GM18907 (cell line): Measurements from ENCODE around the gene FSTL4.

Experiments used
- ATAC-seq: cut with Tn5 transposase; IDR thresholded peaks from one replicate; pipeline ENCODE4 v1.9.1; 2021; ENCODE audit warnings: mild to moderate bottlenecking, moderate library complexity; ENCODE audit not compliant: unreplicated experiment

FSTL4 gene

GRCh38 chr5:133393776-133394476, 218.4 kb downstream of the FSTL4 start:
- ATAC-seq, result no peak

- ATAC-seq, result no peak
Measured at GRCh38 chr5:133392448-133392847, 219.9 kb downstream of the FSTL4 start.

GRCh38 chr5:133391354-133392136, 220.8 kb downstream of the FSTL4 start:
- ATAC-seq, result no peak

GRCh38 chr5:133390416-133391353, 221.7 kb downstream of the FSTL4 start:
- no peak for ATAC-seq

GRCh38 chr5:133389066-133389590, 223.2 kb downstream of the FSTL4 start:
- no peak for ATAC-seq

- ATAC-seq, result no peak
Measured at GRCh38 chr5:133387621-133388020, 224.7 kb downstream of the FSTL4 start.

- ATAC-seq, result no peak
Measured at GRCh38 chr5:133387091-133387490, 225.2 kb downstream of the FSTL4 start.

- no peak for ATAC-seq
Measured at GRCh38 chr5:133386662-133387061, 225.7 kb downstream of the FSTL4 start.

GRCh38 chr5:133385346-133385745, 227.0 kb downstream of the FSTL4 start:
- ATAC-seq, result no peak

- ATAC-seq, result no peak
Measured at GRCh38 chr5:133384903-133385302, 227.4 kb downstream of the FSTL4 start.

- no peak for ATAC-seq
Measured at GRCh38 chr5:133384120-133384855, 228.1 kb downstream of the FSTL4 start.

- ATAC-seq, result no peak
Measured at GRCh38 chr5:133383580-133383939, 228.8 kb downstream of the FSTL4 start.

- no peak for ATAC-seq
Measured at GRCh38 chr5:133382661-133383579, 229.4 kb downstream of the FSTL4 start.

- ATAC-seq, result no peak
Measured at GRCh38 chr5:133381571-133382365, 230.6 kb downstream of the FSTL4 start.

GRCh38 chr5:133381041-133381440, 231.3 kb downstream of the FSTL4 start:
- no peak for ATAC-seq

GRCh38 chr5:133377736-133378135, 234.6 kb downstream of the FSTL4 start:
- ATAC-seq, result no peak

GRCh38 chr5:133376986-133377385, 235.4 kb downstream of the FSTL4 start:
- ATAC-seq, result no peak

GRCh38 chr5:133373121-133373870, 239.0 kb downstream of the FSTL4 start:
- no peak for ATAC-seq
